HCT116 (cell line): Measurements from ENCODE around the gene PLCB1.

Experiments
- CEBPB ChIP-seq: IDR thresholded peaks from 2 replicates; pipeline ENCODE4 v1.6.1; 2012; ENCODE audit warnings: low read depth
- EZH2 ChIP-seq: fragments of 200-600 bp; sonication (generic); IDR thresholded peaks from 2 replicates; pipeline ENCODE4 v1.6.1; 2017; ENCODE audit warnings: antibody characterized with exemption, mixed run types
- POLR2A ChIP-seq: IDR thresholded peaks from 2 replicates; pipeline ENCODE4 v1.7.0; 2011; ENCODE audit warnings: borderline replicate concordance; ENCODE audit not compliant: insufficient read depth, insufficient read length; ENCODE audit errors: extremely low read depth
- POLR2AphosphoS5 ChIP-seq: IDR thresholded peaks from 2 replicates; pipeline ENCODE4 v1.6.1; 2011; ENCODE audit warnings: mild to moderate bottlenecking, low read depth, low read length, moderate library complexity
- RAD21 ChIP-seq: IDR thresholded peaks from 2 replicates; pipeline ENCODE4 v1.6.1; 2012; ENCODE audit warnings: low read depth, mild to moderate bottlenecking
- SIN3A ChIP-seq: IDR thresholded peaks from 2 replicates; pipeline ENCODE4 v1.6.1; 2012; ENCODE audit warnings: low read depth
- TCF7L2 ChIP-seq: IDR thresholded peaks from 2 replicates; pipeline ENCODE4 v1.7.0; 2011; ENCODE audit warnings: borderline replicate concordance, inconsistent platforms; ENCODE audit not compliant: insufficient read depth, insufficient read length; ENCODE audit errors: extremely low read depth
- YY1 ChIP-seq: IDR thresholded peaks from 2 replicates; pipeline ENCODE4 v1.6.1; 2011; ENCODE audit warnings: low read length, low read depth, moderate library complexity, mild to moderate bottlenecking; ENCODE audit not compliant: insufficient replicate concordance; ENCODE audit errors: extremely low read depth
- ZFX ChIP-seq: fragments of 450-650 bp; IDR thresholded peaks from 2 replicates; pipeline ENCODE4 v1.6.1; 2017
- ZNF274 ChIP-seq: fragments of 200-500 bp; sonication (Bioruptor generic); IDR thresholded peaks from 2 replicates; pipeline ENCODE4 v1.6.1; 2014; ENCODE audit warnings: mild to moderate bottlenecking, low read depth, low read length, inconsistent platforms
- TF ChIP-seq, protein P1 (sequence below), 3 experiments: fragments of 200-600 bp in 1 of 3; sonication (generic) in 1 of 3; IDR thresholded peaks in 2 of 3; conservative IDR thresholded peaks in 1 of 3; 2 replicates each; pipeline ENCODE4 v1.5.1; 2012 to 2017; ENCODE audit warnings: low read depth in 2 of 3, low read length in 2 of 3, antibody characterized with exemption in 1 of 3, borderline replicate concordance in 1 of 3, control low read depth in 1 of 3, mild to moderate bottlenecking in 1 of 3, mixed read lengths in 1 of 3, mixed run types in 1 of 3, moderate library complexity in 1 of 3; ENCODE audit not compliant: insufficient read depth in 1 of 3
- TF ChIP-seq, protein P2 (sequence below): IDR thresholded peaks from 2 replicates; pipeline ENCODE4 v1.6.1; 2012
- TF ChIP-seq, protein P3 (sequence below): IDR thresholded peaks from 2 replicates; pipeline ENCODE4 v1.6.1; 2012; ENCODE audit warnings: low read depth

- TF ChIP-seq, protein P1, sequence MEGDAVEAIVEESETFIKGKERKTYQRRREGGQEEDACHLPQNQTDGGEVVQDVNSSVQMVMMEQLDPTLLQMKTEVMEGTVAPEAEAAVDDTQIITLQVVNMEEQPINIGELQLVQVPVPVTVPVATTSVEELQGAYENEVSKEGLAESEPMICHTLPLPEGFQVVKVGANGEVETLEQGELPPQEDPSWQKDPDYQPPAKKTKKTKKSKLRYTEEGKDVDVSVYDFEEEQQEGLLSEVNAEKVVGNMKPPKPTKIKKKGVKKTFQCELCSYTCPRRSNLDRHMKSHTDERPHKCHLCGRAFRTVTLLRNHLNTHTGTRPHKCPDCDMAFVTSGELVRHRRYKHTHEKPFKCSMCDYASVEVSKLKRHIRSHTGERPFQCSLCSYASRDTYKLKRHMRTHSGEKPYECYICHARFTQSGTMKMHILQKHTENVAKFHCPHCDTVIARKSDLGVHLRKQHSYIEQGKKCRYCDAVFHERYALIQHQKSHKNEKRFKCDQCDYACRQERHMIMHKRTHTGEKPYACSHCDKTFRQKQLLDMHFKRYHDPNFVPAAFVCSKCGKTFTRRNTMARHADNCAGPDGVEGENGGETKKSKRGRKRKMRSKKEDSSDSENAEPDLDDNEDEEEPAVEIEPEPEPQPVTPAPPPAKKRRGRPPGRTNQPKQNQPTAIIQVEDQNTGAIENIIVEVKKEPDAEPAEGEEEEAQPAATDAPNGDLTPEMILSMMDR (IDR thresholded peaks at IDR 0.05 in 2 of 3, conservative IDR thresholded peaks at IDR 0.05 in 1 of 3; ENCODE audit: borderline replicate concordance in 1 of 3, insufficient read depth in 1 of 3, low read depth in 2 of 3, low read length in 2 of 3) = no peak
- TF ChIP-seq EZH2 (no peak), POLR2A (no peak), SIN3A (no peak), CEBPB (no peak), POLR2AphosphoS5 (no peak), YY1 (no peak), RAD21 (no peak), ZNF274 (no peak), ZFX (no peak), TCF7L2 (no peak)
- TF ChIP-seq, protein P2, sequence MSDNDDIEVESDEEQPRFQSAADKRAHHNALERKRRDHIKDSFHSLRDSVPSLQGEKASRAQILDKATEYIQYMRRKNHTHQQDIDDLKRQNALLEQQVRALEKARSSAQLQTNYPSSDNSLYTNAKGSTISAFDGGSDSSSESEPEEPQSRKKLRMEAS = no peak
- TF ChIP-seq, protein P3, sequence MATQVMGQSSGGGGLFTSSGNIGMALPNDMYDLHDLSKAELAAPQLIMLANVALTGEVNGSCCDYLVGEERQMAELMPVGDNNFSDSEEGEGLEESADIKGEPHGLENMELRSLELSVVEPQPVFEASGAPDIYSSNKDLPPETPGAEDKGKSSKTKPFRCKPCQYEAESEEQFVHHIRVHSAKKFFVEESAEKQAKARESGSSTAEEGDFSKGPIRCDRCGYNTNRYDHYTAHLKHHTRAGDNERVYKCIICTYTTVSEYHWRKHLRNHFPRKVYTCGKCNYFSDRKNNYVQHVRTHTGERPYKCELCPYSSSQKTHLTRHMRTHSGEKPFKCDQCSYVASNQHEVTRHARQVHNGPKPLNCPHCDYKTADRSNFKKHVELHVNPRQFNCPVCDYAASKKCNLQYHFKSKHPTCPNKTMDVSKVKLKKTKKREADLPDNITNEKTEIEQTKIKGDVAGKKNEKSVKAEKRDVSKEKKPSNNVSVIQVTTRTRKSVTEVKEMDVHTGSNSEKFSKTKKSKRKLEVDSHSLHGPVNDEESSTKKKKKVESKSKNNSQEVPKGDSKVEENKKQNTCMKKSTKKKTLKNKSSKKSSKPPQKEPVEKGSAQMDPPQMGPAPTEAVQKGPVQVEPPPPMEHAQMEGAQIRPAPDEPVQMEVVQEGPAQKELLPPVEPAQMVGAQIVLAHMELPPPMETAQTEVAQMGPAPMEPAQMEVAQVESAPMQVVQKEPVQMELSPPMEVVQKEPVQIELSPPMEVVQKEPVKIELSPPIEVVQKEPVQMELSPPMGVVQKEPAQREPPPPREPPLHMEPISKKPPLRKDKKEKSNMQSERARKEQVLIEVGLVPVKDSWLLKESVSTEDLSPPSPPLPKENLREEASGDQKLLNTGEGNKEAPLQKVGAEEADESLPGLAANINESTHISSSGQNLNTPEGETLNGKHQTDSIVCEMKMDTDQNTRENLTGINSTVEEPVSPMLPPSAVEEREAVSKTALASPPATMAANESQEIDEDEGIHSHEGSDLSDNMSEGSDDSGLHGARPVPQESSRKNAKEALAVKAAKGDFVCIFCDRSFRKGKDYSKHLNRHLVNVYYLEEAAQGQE = no peak
Observed at GRCh38 chr20:8673116-8673515, 541.0 kb downstream of the PLCB1 start.
